Sigmoid colon (tissue), 4 donors: ENCODE measurements around the gene DAAM1.

Experiments used
- EP300 ChIP-seq, 4 donors: sonication (generic); formaldehyde crosslinking; IDR thresholded peaks; one replicate each; pipeline ENCODE4 v1.6.1; 2017; ENCODE audit warnings: antibody characterized with exemption in 4 of 4
- POLR2A ChIP-seq, 2 donors: fragments of 450-650 bp; IDR thresholded peaks; one replicate each; pipeline ENCODE4 v1.6.1; 2016; ENCODE audit warnings: antibody characterized with exemption in 2 of 2, mild to moderate bottlenecking in 2 of 2, moderate library complexity in 2 of 2
- TF ChIP-seq, protein P1 (sequence below), 4 experiments: fragments of 450-650 bp in 3 of 4; fragments of 200-600 bp in 1 of 4; IDR thresholded peaks; one replicate each; pipeline ENCODE4 v1.5.1; 2016 to 2019; ENCODE audit warnings: antibody characterized with exemption in 4 of 4, mild to moderate bottlenecking in 3 of 4, moderate library complexity in 2 of 4

- TF ChIP-seq, protein P1, sequence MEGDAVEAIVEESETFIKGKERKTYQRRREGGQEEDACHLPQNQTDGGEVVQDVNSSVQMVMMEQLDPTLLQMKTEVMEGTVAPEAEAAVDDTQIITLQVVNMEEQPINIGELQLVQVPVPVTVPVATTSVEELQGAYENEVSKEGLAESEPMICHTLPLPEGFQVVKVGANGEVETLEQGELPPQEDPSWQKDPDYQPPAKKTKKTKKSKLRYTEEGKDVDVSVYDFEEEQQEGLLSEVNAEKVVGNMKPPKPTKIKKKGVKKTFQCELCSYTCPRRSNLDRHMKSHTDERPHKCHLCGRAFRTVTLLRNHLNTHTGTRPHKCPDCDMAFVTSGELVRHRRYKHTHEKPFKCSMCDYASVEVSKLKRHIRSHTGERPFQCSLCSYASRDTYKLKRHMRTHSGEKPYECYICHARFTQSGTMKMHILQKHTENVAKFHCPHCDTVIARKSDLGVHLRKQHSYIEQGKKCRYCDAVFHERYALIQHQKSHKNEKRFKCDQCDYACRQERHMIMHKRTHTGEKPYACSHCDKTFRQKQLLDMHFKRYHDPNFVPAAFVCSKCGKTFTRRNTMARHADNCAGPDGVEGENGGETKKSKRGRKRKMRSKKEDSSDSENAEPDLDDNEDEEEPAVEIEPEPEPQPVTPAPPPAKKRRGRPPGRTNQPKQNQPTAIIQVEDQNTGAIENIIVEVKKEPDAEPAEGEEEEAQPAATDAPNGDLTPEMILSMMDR (IDR thresholded peaks at IDR 0.05): no peak
- no peak for TF ChIP-seq EP300 (IDR thresholded peaks at IDR 0.05)
- TF ChIP-seq POLR2A (IDR thresholded peaks at IDR 0.05): no peak
Measured at GRCh38 chr14:59253527-59253926, 65.1 kb downstream of the DAAM1 start.
